Omental fat pad (tissue), 4 donors: Measurements from ENCODE around the gene TBC1D22A. TPM values are rescaled to one million over a fixed set of nuclear protein-coding genes. Genes with fewer than 3 reads are reported as not detected.
"Not testable (repeated sequence)": the region's sequence is repeated elsewhere in the genome, so short reads cannot be mapped to it uniquely, and the experiment has no call there.

Experiments used
- ATAC-seq: fragments of 150-250 bp; one replicate; pipeline ENCODE4 v1.9.1; 2016; ENCODE audit warnings: mild to moderate bottlenecking, moderate library complexity; ENCODE audit not compliant: low FRiP score
- DNase-seq: peaks from one replicate; pipeline ENCODE4 v3.0.0-alpha.2; 2019; ENCODE audit warnings: low spot score
- CTCF ChIP-seq, 3 donors: fragments of 450-650 bp; IDR thresholded peaks; one replicate each; pipeline ENCODE4 v1.5.1; 2016 to 2017; ENCODE audit warnings: antibody characterized with exemption in 3 of 3, mild to moderate bottlenecking in 3 of 3, moderate library complexity in 2 of 3
- total RNA-seq, 4 donors: library from RNA; depleted of rRNA; stranded (reverse); fragments of >200 nt; gene quantifications; one replicate each; pipeline ENCODE4 v1.1.0, GENCODE V29; 2016

The TBC1D22A gene
- total RNA-seq, 4 donors from 2014 or later = 21.3 to 31.2 (median 24.5) TPM

- no peak for TF ChIP-seq CTCF (IDR thresholded peaks at IDR 0.05)
- ATAC-seq = no peak
- no peak for DNase-seq
These were observed 215.3 kb downstream of the TBC1D22A start for GRCh38 chr22:46977656-46978343.

GRCh38 chr22:46978668-46979067 lies 216.2 kb downstream of the TBC1D22A start:
- not testable (repeated sequence) for ATAC-seq, DNase-seq

- DNase-seq (no peak), ATAC-seq (no peak)
- no peak for TF ChIP-seq CTCF (IDR thresholded peaks at IDR 0.05)
These were observed 217.1 kb downstream of the TBC1D22A start for GRCh38 chr22:46979506-46979905.

- TF ChIP-seq CTCF (IDR thresholded peaks at IDR 0.05) = no peak
- DNase-seq (no peak), ATAC-seq (no peak)
These were observed 217.9 kb downstream of the TBC1D22A start for GRCh38 chr22:46980392-46980791.

- no peak for DNase-seq
- ATAC-seq = no peak
- TF ChIP-seq CTCF (IDR thresholded peaks at IDR 0.05) = no peak
These were observed 220.2 kb downstream of the TBC1D22A start for GRCh38 chr22:46982635-46983034.

GRCh38 chr22:46983046-46983445 lies 220.6 kb downstream of the TBC1D22A start:
- DNase-seq = no peak
- ATAC-seq = no peak
- TF ChIP-seq CTCF (IDR thresholded peaks at IDR 0.05) = no peak

GRCh38 chr22:46984751-46985506 lies 222.5 kb downstream of the TBC1D22A start:
- DNase-seq (no peak), ATAC-seq (peak; percentile 60)
- no peak for TF ChIP-seq CTCF (IDR thresholded peaks at IDR 0.05)
